ENCODE results near the gene STRN3.

- no peak for TF ChIP-seq POLR2A (IDR thresholded peaks at IDR 0.05; ENCODE audit: low read length)
- no peak for TF ChIP-seq GATA1 (IDR thresholded peaks at IDR 0.05; ENCODE audit: low read depth, low read length)
Observed at GRCh38 chr14:31036552-31036951, 10.4 kb upstream of the STRN3 start.

Measured in erythroblast (primary cell).